ENCODE measurements around the gene BORCS5. TPM values are rescaled to one million over a fixed set of nuclear protein-coding genes. Genes with fewer than 3 reads are reported as not detected.

The BORCS5 gene
- total and polyA plus RNA-seq, 2 of the 8 experiments (the other 6 are each of a cell fraction or from before 2014, with no cell fraction given) = 8.3 to 17.4 TPM

GRCh38 chr12:12353807-12354206, 3.1 kb upstream of the BORCS5 start:
- Histone ChIP-seq H2BK5ac (ENCODE audit: low read depth, low read length) (no peak overlapping the region), H3K4me2 (ENCODE audit: insufficient read depth in 1 of 2, low read depth in 2 of 2, low read length in 2 of 2) (no peak overlapping the region), H3K4ac (replicated peaks; ENCODE audit: insufficient read length, low read depth, low read length) (no peak overlapping the region), H2AFZ (ENCODE audit: low read length) (no peak overlapping the region), H3K56ac (replicated peaks; ENCODE audit: insufficient read length, low read depth, low read length) (no peak overlapping the region), H2BK120ac (replicated peaks; ENCODE audit: low read depth, low read length) (no peak overlapping the region), H3K23ac (ENCODE audit: insufficient read length) (no peak overlapping the region), H3K9me3 (ENCODE audit: insufficient read depth in 2 of 2, low read depth in 1 of 2, low read length in 1 of 2) (no peaks in the 10 kb centered on the region), H2BK15ac (ENCODE audit: low read length) (no peak overlapping the region), H4K8ac (ENCODE audit: extremely low read depth, insufficient read depth, low read length) (no peak overlapping the region), H3K4me1 (replicated peaks in 1 of 4; ENCODE audit: control insufficient read depth in 3 of 4, insufficient read depth in 4 of 4, low read length in 3 of 4) (peaks cover 0 to 9% (median 3%) of the 10 kb centered on the region in 4 experiments; a peak in 4 of 7 replicates), H3K9ac (replicated peaks in 1 of 4; ENCODE audit: extremely low read depth in 1 of 4, low read depth in 3 of 4, low read length in 3 of 4) (no peak overlapping the region), H3K23me2 (ENCODE audit: low read depth, low read length) (peaks cover 13% of the 10 kb centered on the region; the same call in 1 of the 2 replicates), H4K91ac (replicated peaks; ENCODE audit: insufficient read length, low read length) (no peak overlapping the region), H3K4me3 (ENCODE audit: extremely low read depth in 1 of 4, insufficient read depth in 2 of 4, low read depth in 3 of 4, low read length in 4 of 4) (no peak overlapping the region), H2AK5ac (ENCODE audit: low read depth, low read length) (no peak overlapping the region), H3K79me2 (ENCODE audit: control insufficient read depth in 1 of 2, insufficient read depth in 2 of 2, low read length in 2 of 2) (peaks cover 0 to 4% of the 10 kb centered on the region in 2 experiments; a peak in 1 of 4 replicates), H2BK20ac (ENCODE audit: low read length) (no peak overlapping the region), H3K36me3 (ENCODE audit: control insufficient read depth in 2 of 4, insufficient read depth in 4 of 4, low read length in 3 of 4) (no peaks in the 10 kb centered on the region), H3K27me3 (replicated peaks in 1 of 4; ENCODE audit: control insufficient read depth in 3 of 4, extremely low read depth in 1 of 4, insufficient read depth in 3 of 4, low read length in 3 of 4) (0 out of 7 replicates have a peak, but pooled peaks cover 0 to 4% (median 0%) of the 10 kb centered on the region in 4 experiments), H4K5ac (ENCODE audit: insufficient read length, low read depth, low read length) (no peak overlapping the region), H2BK12ac (ENCODE audit: low read depth, low read length) (no peak overlapping the region), H3K79me1 (ENCODE audit: low read depth, low read length) (no peaks in the 10 kb centered on the region; the same call in 1 of the 2 replicates), H3K27ac (ENCODE audit: low read depth, low read length) (no peak overlapping the region), H4K20me1 (replicated peaks in 1 of 2; ENCODE audit: control insufficient read depth in 1 of 2, insufficient read depth in 2 of 2, low read length in 2 of 2) (no peaks in the 10 kb centered on the region), H3K14ac (ENCODE audit: insufficient read length) (no peak overlapping the region), H3K18ac (ENCODE audit: extremely low read depth, low read length) (no peak overlapping the region)
- FAIRE-seq = no peak
- POLR2A ChIA-PET (ENCODE audit: partially characterized antibody) = no interaction called here
- TF ChIP-seq SP1 (IDR thresholded peaks at IDR 0.05; ENCODE audit: low read depth, low read length) (no peak), SRF (IDR thresholded peaks at IDR 0.05; ENCODE audit: low read depth, low read length) (peak; percentile 59; the same call in 1 of the 2 replicates)
- WGBS, 2 experiments (ENCODE audit: extremely low coverage in 1 of 2, insufficient coverage in 1 of 2, insufficient read length in 1 of 2, insufficient replicate concordance in 2 of 2, low coverage in 1 of 2, low lambda C conversion rate in 2 of 2, missing lambda C conversion rate in 1 of 2) = 85% methylated on average over 5 of the region's 5 CpGs; no CpG with 5 or more reads in 1 of the 2 experiments
- CTCF ChIA-PET (ENCODE audit: partially characterized antibody) = no interaction called here
- peak in 1 of 2 experiments; percentile 35 for DNase-seq (ENCODE audit: low read depth in 1 of 2, low spot score in 2 of 2)
